Measurements from ENCODE around the gene KCNG2. TPM values are rescaled to one million over a fixed set of nuclear protein-coding genes. Genes with fewer than 3 reads are reported as not detected.

The KCNG2 gene
- total RNA-seq, 4 donors from 2014 or later = 1.7 TPM; not detected in 3

GRCh38 chr18:79754831-79755351, 42.8 kb upstream of the KCNG2 start:
- no peak for DNase-seq (ENCODE audit: extremely low spot score)
- intact Hi-C loops (cut with DNase I) = no loop called here
- no peak overlapping the region for H3K27ac ChIP-seq (replicated peaks in 1 of 4)
- peaks cover 0 to 3% (median 0%) of the 10 kb centered on the region in 4 donors for H3K4me1 ChIP-seq
- H3K36me3 ChIP-seq = peaks cover 19 to 45% (median 35%) of the 10 kb centered on the region in 4 donors
- H3K9me3 ChIP-seq = peaks cover 0 to 20% (median 13%) of the 10 kb centered on the region in 4 donors
- no peak overlapping the region for H3K4me3 ChIP-seq
- TF ChIP-seq CTCF (IDR thresholded peaks at IDR 0.05) (no peak), POLR2A (IDR thresholded peaks at IDR 0.05; ENCODE audit: low read depth) (no peak), EP300 (IDR thresholded peaks at IDR 0.05) (no peak), POLR2AphosphoS5 (IDR thresholded peaks at IDR 0.05) (no peak)
- 97% methylated on average over 27 of the region's 27 CpGs for WGBS
- H3K27me3 ChIP-seq = no peaks in the 10 kb centered on the region

- no peak overlapping the region for H3K27ac ChIP-seq (replicated peaks in 1 of 4)
- no peaks in the 10 kb centered on the region for H3K4me1 ChIP-seq
- TF ChIP-seq POLR2A (IDR thresholded peaks at IDR 0.05; ENCODE audit: low read depth) = no peak
- no peak for TF ChIP-seq CTCF (IDR thresholded peaks at IDR 0.05)
- TF ChIP-seq POLR2AphosphoS5 (IDR thresholded peaks at IDR 0.05) = no peak
- TF ChIP-seq EP300 (IDR thresholded peaks at IDR 0.05) = no peak
- no peak for DNase-seq (ENCODE audit: extremely low spot score)
- peaks cover 19 to 45% (median 33%) of the 10 kb centered on the region in 4 donors for H3K36me3 ChIP-seq
- no peak overlapping the region for H3K4me3 ChIP-seq
- intact Hi-C loops (cut with DNase I) = no loop called here
- WGBS = 93% methylated on average over 31 of the region's 31 CpGs
- H3K9me3 ChIP-seq = peaks cover 0 to 27% (median 14%) of the 10 kb centered on the region in 4 donors
- H3K27me3 ChIP-seq = no peaks in the 10 kb centered on the region
Observed at GRCh38 chr18:79755496-79756142, 42.1 kb upstream of the KCNG2 start.

GRCh38 chr18:79756143-79756500, 41.6 kb upstream of the KCNG2 start:
- no peak overlapping the region for H3K4me3 ChIP-seq
- H3K9me3 ChIP-seq = peaks cover 0 to 27% (median 16%) of the 10 kb centered on the region in 4 donors
- WGBS = 88% methylated on average over 6 of the region's 10 CpGs
- H3K4me1 ChIP-seq = no peaks in the 10 kb centered on the region
- no peak overlapping the region for H3K27ac ChIP-seq (replicated peaks in 1 of 4)
- intact Hi-C loops (cut with DNase I) = no loop called here
- H3K27me3 ChIP-seq = no peaks in the 10 kb centered on the region
- TF ChIP-seq EP300 (IDR thresholded peaks at IDR 0.05) = no peak
- no peak for TF ChIP-seq CTCF (IDR thresholded peaks at IDR 0.05)
- no peak for TF ChIP-seq POLR2A (IDR thresholded peaks at IDR 0.05; ENCODE audit: low read depth)
- no peak for TF ChIP-seq POLR2AphosphoS5 (IDR thresholded peaks at IDR 0.05)
- DNase-seq (ENCODE audit: extremely low spot score) = no peak
- peaks cover 19 to 45% (median 33%) of the 10 kb centered on the region in 4 donors for H3K36me3 ChIP-seq

- DNase-seq (ENCODE audit: extremely low spot score) = no peak
Observed at GRCh38 chr18:79756826-79757225, 40.9 kb upstream of the KCNG2 start.

More at GRCh38 chr18:79756826-79757225, 40.9 kb upstream of the KCNG2 start:
- peaks cover 19 to 39% (median 33%) of the 10 kb centered on the region in 4 donors for H3K36me3 ChIP-seq
- no peaks in the 10 kb centered on the region for H3K4me1 ChIP-seq
- 97% methylated on average over 11 of the region's 11 CpGs for WGBS
- TF ChIP-seq EP300 (IDR thresholded peaks at IDR 0.05) = no peak
- TF ChIP-seq POLR2A (IDR thresholded peaks at IDR 0.05; ENCODE audit: low read depth) = no peak
- TF ChIP-seq CTCF (IDR thresholded peaks at IDR 0.05) = no peak
- no peak for TF ChIP-seq POLR2AphosphoS5 (IDR thresholded peaks at IDR 0.05)
- intact Hi-C loops (cut with DNase I) = no loop called here
- no peak overlapping the region for H3K27ac ChIP-seq (replicated peaks in 1 of 4)
- H3K4me3 ChIP-seq = no peak overlapping the region
- no peaks in the 10 kb centered on the region for H3K27me3 ChIP-seq
- H3K9me3 ChIP-seq = peaks cover 0 to 27% (median 16%) of the 10 kb centered on the region in 4 donors
